Fibroblast of gingiva (primary cell): ENCODE data around the gene RNF43.

ENCODE experiments used
- DNase-seq: peaks from one replicate; pipeline ENCODE4 v3.0.0-alpha.2; 2011; ENCODE audit warnings: low read depth

RNF43 gene

DNA sequence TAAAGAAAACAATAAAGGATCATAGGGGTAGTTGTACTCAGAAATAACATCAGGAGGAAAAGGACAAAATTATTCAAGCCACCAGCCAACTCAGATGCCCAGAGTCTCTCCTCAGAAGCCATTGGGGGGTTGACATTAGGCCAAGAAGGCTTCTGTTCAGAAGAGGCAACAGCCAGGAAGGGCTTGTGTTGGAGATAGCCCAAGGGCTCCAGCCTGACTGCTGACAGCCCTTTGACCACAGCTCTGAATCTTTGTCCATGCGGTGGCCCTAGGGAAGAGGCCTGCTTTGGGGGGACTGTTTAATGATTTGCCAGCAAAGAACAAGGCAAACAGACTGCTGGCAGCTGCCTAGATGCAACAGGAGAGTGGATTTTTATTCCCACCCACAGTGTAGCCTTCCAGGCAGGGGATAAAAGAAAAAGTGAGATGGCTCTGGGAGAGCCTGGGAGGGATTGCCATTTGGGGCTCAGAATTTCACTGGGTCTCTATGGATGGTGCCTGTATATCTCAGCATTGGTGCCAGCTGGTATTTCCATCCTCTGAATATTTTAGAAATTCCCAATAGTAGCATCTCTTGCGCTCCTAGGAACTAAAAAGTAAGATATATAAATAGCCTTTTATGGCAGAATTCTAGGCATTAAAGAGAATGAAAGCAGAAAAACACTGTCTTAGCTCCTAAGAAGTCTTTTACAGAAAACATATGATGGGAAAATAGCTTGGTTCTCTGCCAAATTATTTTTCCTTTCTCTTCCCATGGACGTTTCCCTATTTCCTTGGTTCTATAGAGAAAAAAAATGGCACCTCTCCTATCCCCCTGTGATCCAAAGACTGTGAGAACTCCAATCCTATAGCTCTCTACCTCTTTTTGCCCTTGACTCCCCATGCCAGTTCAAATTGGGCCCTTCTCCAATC is 36.0 kb downstream of the RNF43 start:
- no peak for DNase-seq

DNA sequence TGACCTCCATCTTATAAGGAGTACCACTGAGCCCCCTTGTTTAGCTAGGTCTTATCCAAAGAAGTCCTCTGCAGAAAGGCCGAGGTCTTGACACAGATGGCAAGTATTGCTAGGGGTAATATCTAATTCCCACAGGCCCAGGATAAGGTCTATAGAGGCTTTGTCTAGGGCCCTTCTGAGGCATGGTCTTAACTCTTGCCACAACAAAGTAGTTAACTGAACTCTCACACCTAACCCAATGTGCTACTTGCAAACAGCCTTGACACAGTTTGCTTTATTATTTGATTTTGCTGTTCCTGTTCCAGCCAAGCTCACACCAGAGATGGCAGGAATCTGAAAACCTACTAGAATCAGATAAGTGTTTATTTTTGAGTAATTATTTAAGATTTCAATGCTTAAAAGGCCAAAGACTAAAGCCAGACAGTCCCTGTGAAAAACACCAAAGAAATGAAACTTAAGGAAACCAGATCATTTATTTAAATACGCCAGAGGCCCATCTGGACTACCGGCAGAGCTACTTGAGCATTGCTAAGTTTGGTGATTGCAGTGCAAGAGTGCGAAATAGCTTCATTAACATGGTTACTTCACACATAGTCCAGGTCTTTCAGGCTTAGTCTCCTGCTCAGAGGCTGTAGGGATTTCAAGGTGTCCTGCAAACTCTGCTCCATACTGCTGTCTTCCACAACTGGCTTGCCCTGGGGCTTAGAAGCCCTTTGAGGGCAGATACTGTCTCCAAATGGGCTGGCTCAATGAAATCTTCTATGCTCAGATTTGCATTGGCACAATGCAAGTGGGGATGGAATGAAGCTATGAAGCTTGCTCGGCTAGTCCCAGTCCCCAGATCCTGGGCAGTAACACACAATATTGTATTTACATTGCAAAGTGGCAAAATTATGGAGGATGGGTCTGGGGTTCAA is 36.9 kb downstream of the RNF43 start:
- DNase-seq: no peak

DNA sequence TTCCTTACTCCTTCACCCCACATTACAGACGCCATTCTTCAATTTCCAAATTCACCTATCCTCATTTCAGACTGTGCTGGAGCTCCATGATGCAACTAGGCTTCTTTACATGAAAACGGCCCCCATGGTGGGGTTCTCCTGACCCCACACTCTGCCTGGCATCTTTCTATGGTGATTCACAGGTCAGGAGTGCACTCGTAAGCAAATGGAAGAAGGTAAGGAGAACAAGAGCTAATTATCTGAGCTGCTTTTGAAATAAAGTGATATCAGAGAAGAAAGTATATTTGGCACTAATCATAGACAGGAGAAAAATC is 37.9 kb downstream of the RNF43 start:
- no peak for DNase-seq

DNA sequence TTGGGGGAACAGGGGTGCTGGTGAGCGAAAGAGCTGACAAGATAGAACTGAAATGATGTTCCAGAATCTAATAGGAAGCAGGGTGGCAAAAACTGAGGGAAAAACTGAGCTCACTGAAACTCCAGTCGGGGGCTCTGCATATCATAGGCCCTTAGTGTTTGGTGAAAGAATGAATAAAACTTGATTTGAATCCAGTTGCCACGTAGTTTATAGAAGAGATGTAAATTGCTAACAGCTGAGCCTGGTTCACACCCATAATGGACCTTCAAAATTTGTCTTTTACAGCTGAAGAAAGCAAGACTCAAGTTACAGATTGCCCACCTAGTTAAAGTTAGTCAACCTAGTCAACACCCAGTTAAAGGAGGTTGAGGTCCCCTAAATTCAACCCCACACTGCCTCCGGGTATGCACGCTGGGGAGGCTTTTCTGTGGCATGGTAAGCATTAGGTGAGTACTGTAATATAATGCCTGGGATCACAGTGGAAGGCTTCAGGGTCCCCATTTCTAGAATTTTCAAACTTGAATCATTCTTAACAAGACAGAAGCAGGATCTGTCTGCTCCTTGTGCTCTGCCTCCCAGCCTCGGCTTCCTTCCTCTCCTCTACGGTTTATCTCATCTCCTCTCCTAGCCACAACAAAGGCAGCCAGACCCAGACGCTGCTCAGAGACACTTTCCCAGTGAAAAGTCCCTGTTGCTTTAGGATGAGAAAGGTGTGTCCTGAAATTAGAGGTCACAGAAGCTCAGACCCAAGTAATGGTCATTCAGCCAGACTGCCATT is 38.4 kb downstream of the RNF43 start:
- no peak for DNase-seq

DNA sequence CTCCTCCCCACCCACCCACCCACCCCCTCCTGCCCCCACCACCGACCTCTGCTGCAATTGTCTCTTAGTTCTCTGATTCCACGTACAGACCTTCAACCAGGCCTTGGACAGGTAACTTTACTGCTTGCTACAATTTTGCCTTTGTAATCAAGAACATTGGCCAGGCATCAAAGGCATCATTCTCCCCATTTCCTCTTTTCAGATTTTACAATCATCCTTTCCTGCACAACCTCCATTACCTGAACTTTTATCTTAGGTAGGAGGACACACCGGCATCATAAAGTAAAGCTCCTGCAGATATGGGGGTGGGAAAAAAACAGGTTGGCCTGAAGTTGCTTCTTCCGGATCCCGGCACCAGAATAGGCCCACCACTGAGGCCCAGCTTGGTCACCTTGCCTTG is 39.7 kb downstream of the RNF43 start:
- DNase-seq: no peak

DNA sequence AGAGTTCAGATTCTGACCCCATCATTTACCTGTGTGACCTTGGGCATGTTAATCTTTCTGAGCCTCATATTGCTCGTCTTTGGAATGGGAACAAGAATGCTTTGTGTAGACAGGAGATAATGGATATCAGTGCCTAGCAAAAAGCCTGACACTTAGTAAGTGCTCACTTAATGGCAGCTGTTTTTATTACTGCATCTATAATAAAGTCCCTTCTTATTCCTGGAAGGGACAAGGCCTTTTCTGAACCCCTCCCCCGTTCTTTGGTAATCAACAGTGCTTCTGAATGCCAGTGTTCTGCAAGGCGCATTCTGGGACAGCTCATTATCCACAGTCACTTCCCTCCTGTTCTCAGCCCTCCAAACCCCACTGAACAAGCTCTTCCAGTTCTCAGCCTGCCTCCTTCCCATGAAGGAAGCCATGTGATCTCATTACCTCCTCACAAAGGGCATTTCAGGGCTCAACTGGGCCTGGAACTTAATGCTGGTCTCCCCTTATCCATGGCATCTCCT is 40.2 kb downstream of the RNF43 start:
- DNase-seq: no peak

DNA sequence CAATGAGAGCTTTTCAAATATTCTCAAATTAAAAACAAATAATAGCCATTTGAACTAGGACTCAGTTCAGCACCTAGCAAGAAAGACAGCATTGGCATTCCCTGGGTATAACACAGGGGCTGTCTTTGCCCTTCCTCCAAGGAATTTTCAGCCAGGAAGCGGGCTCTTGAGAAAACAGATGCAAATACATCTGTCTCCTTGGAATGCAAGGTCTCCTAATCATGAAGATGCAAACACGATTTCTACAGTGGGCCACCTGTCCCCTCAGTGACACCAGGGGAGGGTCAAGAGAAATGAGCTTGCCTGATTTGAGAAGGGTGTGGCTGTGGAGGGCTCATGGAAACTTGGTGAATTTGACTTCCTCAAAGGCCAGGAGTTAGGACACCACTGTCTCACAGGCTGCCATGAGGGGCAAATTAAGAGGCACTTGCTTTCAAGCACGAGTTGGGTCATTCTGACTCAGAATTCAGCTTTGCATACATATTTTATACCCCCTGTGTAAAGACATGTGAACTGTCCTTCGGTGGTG is 40.8 kb downstream of the RNF43 start:
- no peak for DNase-seq

DNA sequence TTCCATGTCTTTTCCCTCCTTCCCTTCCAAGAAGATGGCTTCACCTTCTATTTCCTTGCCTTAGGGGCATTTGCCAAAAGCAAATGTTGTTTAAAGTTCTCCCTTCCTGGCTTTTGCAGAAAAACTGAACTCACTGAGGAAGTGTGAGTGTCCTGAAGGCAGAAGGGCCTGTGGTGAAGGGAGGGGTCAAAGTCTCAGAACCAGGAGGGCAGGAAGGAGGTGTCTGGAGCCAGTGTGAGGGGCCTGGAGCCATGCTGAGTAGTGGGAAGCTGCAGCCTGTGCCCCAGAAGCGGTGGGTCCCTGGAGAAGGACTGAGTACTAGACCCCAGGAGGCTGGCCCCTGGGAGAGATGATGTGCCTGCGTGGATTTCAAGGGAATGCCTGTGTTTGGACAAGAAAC is 41.5 kb downstream of the RNF43 start:
- no peak for DNase-seq

DNA sequence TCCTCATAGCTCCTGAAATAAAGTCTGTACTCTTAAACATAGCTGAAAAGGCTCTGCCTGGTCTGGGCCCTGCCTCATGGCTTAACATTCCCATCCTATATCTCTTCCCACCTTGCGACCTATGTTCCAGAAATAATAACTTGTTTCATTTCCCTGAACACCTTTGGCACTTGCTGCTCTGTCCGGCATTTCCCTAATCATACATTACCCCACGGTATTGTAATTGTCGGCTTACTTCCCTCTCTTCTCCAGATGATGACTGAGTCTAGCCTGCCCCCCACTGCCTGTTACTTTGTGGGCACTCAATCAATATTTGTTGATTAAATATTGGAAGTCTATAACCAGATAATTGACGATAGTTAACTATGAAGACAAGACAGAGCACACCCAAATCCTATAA is 42.1 kb downstream of the RNF43 start:
- no peak for DNase-seq

DNA sequence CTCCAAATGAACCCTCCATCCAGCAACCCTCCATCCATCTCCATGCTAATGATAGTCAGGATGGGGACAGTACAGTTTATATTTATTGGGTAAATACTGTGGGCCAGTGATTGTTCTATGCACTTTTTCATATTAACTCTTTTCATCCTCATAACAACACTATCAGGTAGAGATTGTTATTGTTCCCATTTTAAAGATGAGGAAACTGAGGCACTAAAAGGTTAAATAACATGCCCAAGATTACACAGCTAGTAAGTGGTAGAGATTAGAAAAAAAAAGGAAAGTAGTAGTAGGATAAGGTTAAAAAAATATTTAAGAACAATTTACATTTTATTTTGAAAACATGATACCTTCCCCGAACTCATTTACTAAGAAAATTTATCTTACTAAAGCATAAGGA is 43.4 kb downstream of the RNF43 start:
- no peak for DNase-seq

DNA sequence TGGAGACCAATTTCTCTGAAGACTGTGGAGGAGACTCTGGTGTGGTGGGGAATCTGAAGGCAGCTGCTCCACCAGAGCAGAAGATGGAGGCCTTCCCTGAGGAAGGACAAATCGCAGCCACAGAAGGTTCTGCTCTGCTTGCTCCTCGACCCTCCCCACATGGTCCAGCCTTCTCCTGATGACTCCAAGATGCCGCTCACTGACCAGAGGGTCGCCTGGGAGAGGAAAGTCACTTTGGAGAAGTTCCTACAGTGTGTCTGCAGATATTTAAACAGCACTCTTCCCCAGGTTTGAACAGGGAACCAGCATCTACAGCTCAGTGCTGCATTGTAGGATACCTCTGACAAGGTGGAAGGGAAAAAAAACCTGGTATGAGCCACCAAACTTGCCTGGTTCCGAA is 44.3 kb downstream of the RNF43 start:
- DNase-seq: no peak

DNA sequence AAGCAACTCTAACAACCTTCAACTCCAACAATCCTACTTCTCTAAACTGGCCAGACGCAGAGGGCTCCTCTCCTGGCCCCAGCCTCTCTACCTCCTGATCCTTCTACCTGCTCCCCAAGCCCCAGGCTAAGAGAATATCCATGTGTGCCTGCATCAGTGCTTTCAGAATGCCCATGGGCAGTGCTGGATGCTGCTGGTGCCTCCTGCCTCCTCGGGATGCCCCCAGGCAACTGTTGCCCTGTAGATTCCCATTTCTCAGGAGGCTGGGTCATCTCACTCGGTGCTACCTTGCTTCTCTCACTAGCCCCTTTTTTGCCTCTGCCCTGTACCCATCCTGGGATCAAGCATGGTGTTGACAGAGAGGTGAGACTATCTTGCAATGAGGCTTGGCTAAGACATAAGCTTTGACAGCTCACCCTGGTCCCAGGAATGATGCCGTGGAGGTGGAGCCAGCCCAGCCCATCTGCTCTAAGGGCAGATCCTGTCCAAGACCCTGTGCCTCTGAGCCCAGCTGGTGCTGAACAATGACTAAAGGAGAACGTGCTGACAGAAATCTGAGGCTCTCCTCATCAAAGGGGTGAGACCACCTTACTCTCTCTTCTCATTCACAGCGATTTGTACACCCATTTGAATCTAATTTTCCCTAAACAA is 45.9 kb downstream of the RNF43 start:
- DNase-seq: no peak

DNA sequence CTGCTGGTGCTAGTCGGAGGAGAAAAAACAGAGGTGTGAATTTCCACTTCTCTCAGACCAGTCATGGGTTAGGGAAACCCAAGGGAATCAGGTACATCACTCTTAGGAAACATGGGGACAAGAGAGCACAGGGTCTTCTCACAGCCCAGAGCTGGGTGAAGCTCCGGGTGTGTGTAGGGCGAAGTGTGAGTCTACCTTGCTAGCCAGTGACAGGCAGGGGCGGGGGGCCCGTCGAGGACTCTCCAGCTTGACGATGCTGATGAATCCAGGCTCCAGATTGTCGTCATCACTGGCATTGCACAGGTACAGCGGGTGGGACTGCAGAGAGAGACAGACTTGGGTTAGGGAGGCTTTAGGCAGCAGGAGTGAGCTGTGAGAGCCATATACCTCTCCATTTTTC is 46.6 kb downstream of the RNF43 start:
- DNase-seq: no peak

DNA sequence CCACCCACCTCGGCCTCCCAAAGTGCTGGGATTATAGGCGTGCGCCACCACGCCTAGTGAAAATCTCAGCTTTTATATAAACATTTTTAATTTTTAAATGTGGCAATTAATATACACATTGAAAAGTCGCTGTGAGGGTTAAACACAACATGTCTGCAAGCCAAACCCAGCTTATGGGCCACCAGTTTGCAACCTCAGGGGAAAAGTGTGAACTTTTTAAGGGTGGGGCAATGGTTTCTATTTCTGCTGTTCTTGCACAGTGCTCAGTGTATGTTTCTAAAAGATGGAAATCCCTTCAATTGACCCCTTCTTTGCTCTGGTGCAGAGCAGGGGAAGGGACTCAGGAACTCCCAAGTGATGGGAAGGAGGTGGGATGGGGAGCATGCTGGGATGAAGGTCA is 47.0 kb downstream of the RNF43 start:
- DNase-seq: no peak

DNA sequence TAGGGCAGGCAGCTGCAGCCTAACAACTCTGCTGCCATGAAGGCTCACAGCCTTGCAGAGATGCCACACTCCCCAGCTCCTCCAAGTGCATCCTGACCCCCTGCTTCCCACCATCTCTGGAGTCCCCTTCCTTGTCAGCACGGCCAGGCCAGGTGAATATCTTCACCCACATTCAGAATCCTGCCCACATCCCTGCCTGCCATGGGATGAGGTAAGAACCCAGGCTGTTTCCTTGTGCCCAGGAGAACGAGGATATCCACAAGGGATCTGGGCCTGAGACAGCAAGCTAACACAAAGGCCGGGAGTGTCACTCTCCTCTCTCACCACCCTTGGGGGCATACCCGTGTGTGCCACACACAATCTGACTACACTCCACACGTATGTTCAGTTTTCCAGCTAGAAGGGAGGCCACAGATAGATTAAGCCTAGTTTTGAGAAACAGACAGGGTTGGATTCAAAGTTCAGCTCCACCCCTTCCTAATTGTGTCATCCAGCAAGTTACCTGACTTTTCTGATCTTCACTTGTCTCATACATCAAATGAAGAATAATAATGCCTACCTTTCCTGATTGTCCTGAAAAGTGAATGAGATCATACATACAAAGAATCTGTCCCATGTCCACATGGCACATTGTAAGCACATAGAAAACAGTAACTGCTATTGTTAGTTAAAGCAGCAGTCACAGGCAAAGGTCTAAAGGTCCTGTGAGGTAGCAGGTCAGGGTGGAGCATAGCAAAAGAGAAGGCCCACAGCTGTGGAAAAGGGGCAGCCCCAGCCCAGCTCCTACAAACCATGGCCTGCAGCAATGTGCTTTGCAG is 47.9 kb downstream of the RNF43 start:
- DNase-seq: no peak

DNA sequence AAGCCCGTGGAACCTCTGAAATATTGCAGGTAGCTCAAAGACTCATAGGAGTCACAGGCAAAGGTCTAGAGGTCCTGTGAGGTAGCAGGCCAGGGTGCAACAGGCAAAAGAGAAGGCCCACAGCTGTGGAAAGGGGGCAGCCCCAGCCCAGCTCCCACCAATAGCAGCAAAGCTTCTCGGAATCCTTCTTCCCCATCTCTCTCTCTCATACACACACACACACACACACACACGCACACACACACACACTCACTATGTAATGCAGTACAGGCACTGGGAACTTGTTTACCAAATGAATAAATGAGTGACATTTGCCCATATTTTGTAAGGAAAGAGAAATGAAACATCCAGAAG is 48.5 kb downstream of the RNF43 start:
- no peak for DNase-seq
